SIG-M5 (cell line): ENCODE measurements around the gene NAA50.

ENCODE experiments used
- DNase-seq: peaks from one replicate; lab custom pipeline; 2025; lab: John Stamatoyannopoulos, UW

The NAA50 gene

GRCh38 chr3:113745756-113746547, at the start of gene NAA50:
Gene NAA50 (minus strand): TSS chr3:113746249. CDS start chr3:113745949, 300 bp downstream.
- DNase-seq: peak; percentile 53

- no peak for DNase-seq
Observed at GRCh38 chr3:113795693-113796092, 49.6 kb upstream of the NAA50 start.

GRCh38 chr3:113794526-113794925, 48.5 kb upstream of the NAA50 start:
- no peak for DNase-seq

GRCh38 chr3:113791381-113791780, 45.3 kb upstream of the NAA50 start:
- no peak for DNase-seq

GRCh38 chr3:113783980-113784379, 37.9 kb upstream of the NAA50 start:
- DNase-seq: no peak

- DNase-seq: no peak
Observed at GRCh38 chr3:113783463-113783862, 37.4 kb upstream of the NAA50 start.

- DNase-seq: no peak
Observed at GRCh38 chr3:113776564-113776963, 30.5 kb upstream of the NAA50 start.

GRCh38 chr3:113775516-113775915, 29.5 kb upstream of the NAA50 start:
- no peak for DNase-seq

- DNase-seq: no peak
Observed at GRCh38 chr3:113773381-113773780, 27.3 kb upstream of the NAA50 start.

GRCh38 chr3:113771993-113772392, 25.9 kb upstream of the NAA50 start:
- no peak for DNase-seq

GRCh38 chr3:113769551-113769950, 23.5 kb upstream of the NAA50 start:
- no peak for DNase-seq

- DNase-seq: no peak
Observed at GRCh38 chr3:113764698-113765097, 18.6 kb upstream of the NAA50 start.

GRCh38 chr3:113758389-113759024, 12.5 kb upstream of the NAA50 start:
- no peak for DNase-seq

- DNase-seq: no peak
Observed at GRCh38 chr3:113754494-113755159, 8.6 kb upstream of the NAA50 start.

- no peak for DNase-seq
Observed at GRCh38 chr3:113753376-113753985, 7.4 kb upstream of the NAA50 start.

GRCh38 chr3:113751141-113751540, 5.1 kb upstream of the NAA50 start:
- no peak for DNase-seq

- DNase-seq: no peak
Observed at GRCh38 chr3:113747283-113748046, 1.4 kb upstream of the NAA50 start.

GRCh38 chr3:113746548-113747282, 666 bp upstream of the NAA50 start, which contains the start of gene ATP6V1A:
Gene ATP6V1A (plus strand): TSS chr3:113747035. CDS start chr3:113778754, 31,719 bp downstream.
- peak; percentile 32 for DNase-seq

GRCh38 chr3:113744941-113745755, 901 bp downstream of the NAA50 start:
- DNase-seq: peak; percentile 93

- DNase-seq: no peak
Observed at GRCh38 chr3:113743006-113743630, 2.9 kb downstream of the NAA50 start.
